Measurements from ENCODE around the gene EFR3B. TPM values are rescaled to one million over a fixed set of nuclear protein-coding genes. Genes with fewer than 3 reads are reported as not detected.
"Not testable (repeated sequence)": the region's sequence is repeated elsewhere in the genome, so short reads cannot be mapped to it uniquely, and the experiment has no call there.

The EFR3B gene
- polyA plus RNA-seq (2013, experiment 1 of 4): 20.1 TPM
- polyA plus RNA-seq (2013, experiment 2 of 4): 22.9 TPM
- polyA plus RNA-seq (2013, experiment 3 of 4): 15.2 TPM
- 16.9 TPM for polyA plus RNA-seq (2013, experiment 4 of 4)

GRCh38 chr2:25041928-25042320, at the start of gene EFR3B:
Gene EFR3B, plus strand, starts transcription at chr2:25042076. Its CDS starts 237 bp downstream, at chr2:25042313.
- Histone ChIP-seq H3K4me1 (ENCODE audit: control insufficient read depth, insufficient read depth, low read length) (peaks cover 8% of the 10 kb centered on the region), H3K36me3 (ENCODE audit: control insufficient read depth, insufficient read depth, low read length) (no peaks in the 10 kb centered on the region), H3K4me3 (ENCODE audit: insufficient read depth, low read depth, low read length) (peak within 1 kb of the TSS; percentile 91), H3K27ac (ENCODE audit: insufficient read depth, low read depth, low read length, poor library complexity, severe bottlenecking) (peak within 1 kb of the TSS; percentile 91), H3K9me3 (ENCODE audit: control insufficient read depth, low read length) (no peaks in the 10 kb centered on the region), H3K27me3 (ENCODE audit: control insufficient read depth, insufficient read depth, low read length, poor library complexity, severe bottlenecking) (peaks cover 30% of the 10 kb centered on the region)
- 0% methylated on average over 54 of the region's 54 CpGs for WGBS, 2 experiments

- H3K27me3 ChIP-seq (ENCODE audit: control insufficient read depth, insufficient read depth, low read length, poor library complexity, severe bottlenecking): no peaks in the 10 kb centered on the region
- no peaks in the 10 kb centered on the region for H3K36me3 ChIP-seq (ENCODE audit: control insufficient read depth, insufficient read depth, low read length)
- no peaks in the 10 kb centered on the region for H3K4me1 ChIP-seq (ENCODE audit: control insufficient read depth, insufficient read depth, low read length)
- H3K27ac ChIP-seq (ENCODE audit: insufficient read depth, low read depth, low read length, poor library complexity, severe bottlenecking): no peak overlapping the region
- WGBS, 2 experiments: 82 to 85% methylated on average over 6 of the region's 6 CpGs
- no peaks in the 10 kb centered on the region for H3K9me3 ChIP-seq (ENCODE audit: control insufficient read depth, low read length)
- H3K4me3 ChIP-seq (ENCODE audit: insufficient read depth, low read depth, low read length): no peak overlapping the region
Measured at GRCh38 chr2:24993406-24994145, 48.3 kb upstream of the EFR3B start.

GRCh38 chr2:24994146-24994724, 47.6 kb upstream of the EFR3B start:
- Histone ChIP-seq H3K36me3 (ENCODE audit: control insufficient read depth, insufficient read depth, low read length) (no peaks in the 10 kb centered on the region), H3K27ac (ENCODE audit: insufficient read depth, low read depth, low read length, poor library complexity, severe bottlenecking) (no peak overlapping the region), H3K9me3 (ENCODE audit: control insufficient read depth, low read length) (no peaks in the 10 kb centered on the region), H3K4me3 (ENCODE audit: insufficient read depth, low read depth, low read length) (no peak overlapping the region), H3K27me3 (ENCODE audit: control insufficient read depth, insufficient read depth, low read length, poor library complexity, severe bottlenecking) (no peaks in the 10 kb centered on the region), H3K4me1 (ENCODE audit: control insufficient read depth, insufficient read depth, low read length) (no peaks in the 10 kb centered on the region)
- WGBS, 2 experiments: 84 to 100% methylated on average over 1 of the region's 1 CpG

GRCh38 chr2:24999097-24999496, 42.8 kb upstream of the EFR3B start:
- 74 to 84% methylated on average over 6 to 8 of the region's 8 CpGs for WGBS, 2 experiments
- H3K36me3 ChIP-seq (ENCODE audit: control insufficient read depth, insufficient read depth, low read length); H3K27me3 ChIP-seq (ENCODE audit: control insufficient read depth, insufficient read depth, low read length, poor library complexity, severe bottlenecking); H3K4me3 ChIP-seq (ENCODE audit: insufficient read depth, low read depth, low read length); H3K4me1 ChIP-seq (ENCODE audit: control insufficient read depth, insufficient read depth, low read length); H3K9me3 ChIP-seq (ENCODE audit: control insufficient read depth, low read length); H3K27ac ChIP-seq (ENCODE audit: insufficient read depth, low read depth, low read length, poor library complexity, severe bottlenecking): not testable (repeated sequence)

- Histone ChIP-seq H3K27ac (ENCODE audit: insufficient read depth, low read depth, low read length, poor library complexity, severe bottlenecking) (no peak overlapping the region), H3K4me3 (ENCODE audit: insufficient read depth, low read depth, low read length) (no peak overlapping the region), H3K4me1 (ENCODE audit: control insufficient read depth, insufficient read depth, low read length) (no peaks in the 10 kb centered on the region), H3K36me3 (ENCODE audit: control insufficient read depth, insufficient read depth, low read length) (no peaks in the 10 kb centered on the region), H3K9me3 (ENCODE audit: control insufficient read depth, low read length) (no peaks in the 10 kb centered on the region), H3K27me3 (ENCODE audit: control insufficient read depth, insufficient read depth, low read length, poor library complexity, severe bottlenecking) (no peaks in the 10 kb centered on the region)
- 91 to 95% methylated on average over 4 of the region's 4 CpGs for WGBS, 2 experiments
Measured at GRCh38 chr2:25000036-25000435, 41.8 kb upstream of the EFR3B start.

- H3K36me3 ChIP-seq (ENCODE audit: control insufficient read depth, insufficient read depth, low read length): no peaks in the 10 kb centered on the region
- H3K9me3 ChIP-seq (ENCODE audit: control insufficient read depth, low read length): no peaks in the 10 kb centered on the region
- 67 to 68% methylated on average over 6 of the region's 6 CpGs for WGBS, 2 experiments
- no peak overlapping the region for H3K27ac ChIP-seq (ENCODE audit: insufficient read depth, low read depth, low read length, poor library complexity, severe bottlenecking)
- H3K4me1 ChIP-seq (ENCODE audit: control insufficient read depth, insufficient read depth, low read length): no peaks in the 10 kb centered on the region
- no peaks in the 10 kb centered on the region for H3K27me3 ChIP-seq (ENCODE audit: control insufficient read depth, insufficient read depth, low read length, poor library complexity, severe bottlenecking)
- no peak overlapping the region for H3K4me3 ChIP-seq (ENCODE audit: insufficient read depth, low read depth, low read length)
Measured at GRCh38 chr2:25000503-25001324, 41.2 kb upstream of the EFR3B start.

GRCh38 chr2:25001325-25001637, 40.6 kb upstream of the EFR3B start:
- no peaks in the 10 kb centered on the region for H3K4me1 ChIP-seq (ENCODE audit: control insufficient read depth, insufficient read depth, low read length)
- H3K27me3 ChIP-seq (ENCODE audit: control insufficient read depth, insufficient read depth, low read length, poor library complexity, severe bottlenecking): no peaks in the 10 kb centered on the region
- H3K4me3 ChIP-seq (ENCODE audit: insufficient read depth, low read depth, low read length): no peak overlapping the region
- H3K9me3 ChIP-seq (ENCODE audit: control insufficient read depth, low read length): no peaks in the 10 kb centered on the region
- WGBS, 2 experiments: 94% methylated on average over 7 of the region's 7 CpGs
- H3K36me3 ChIP-seq (ENCODE audit: control insufficient read depth, insufficient read depth, low read length): no peaks in the 10 kb centered on the region
- no peak overlapping the region for H3K27ac ChIP-seq (ENCODE audit: insufficient read depth, low read depth, low read length, poor library complexity, severe bottlenecking)

GRCh38 chr2:25002066-25002465, 39.8 kb upstream of the EFR3B start:
- Histone ChIP-seq H3K36me3 (ENCODE audit: control insufficient read depth, insufficient read depth, low read length) (no peaks in the 10 kb centered on the region), H3K4me3 (ENCODE audit: insufficient read depth, low read depth, low read length) (no peak overlapping the region), H3K4me1 (ENCODE audit: control insufficient read depth, insufficient read depth, low read length) (no peaks in the 10 kb centered on the region), H3K27me3 (ENCODE audit: control insufficient read depth, insufficient read depth, low read length, poor library complexity, severe bottlenecking) (no peaks in the 10 kb centered on the region), H3K27ac (ENCODE audit: insufficient read depth, low read depth, low read length, poor library complexity, severe bottlenecking) (no peak overlapping the region), H3K9me3 (ENCODE audit: control insufficient read depth, low read length) (no peaks in the 10 kb centered on the region)
- 65 to 67% methylated on average over 1 of the region's 1 CpG for WGBS, 2 experiments

GRCh38 chr2:25009954-25010353, 31.9 kb upstream of the EFR3B start:
- H3K27me3 ChIP-seq (ENCODE audit: control insufficient read depth, insufficient read depth, low read length, poor library complexity, severe bottlenecking): no peaks in the 10 kb centered on the region
- H3K4me1 ChIP-seq (ENCODE audit: control insufficient read depth, insufficient read depth, low read length): no peaks in the 10 kb centered on the region
- H3K4me3 ChIP-seq (ENCODE audit: insufficient read depth, low read depth, low read length): no peak overlapping the region
- H3K9me3 ChIP-seq (ENCODE audit: control insufficient read depth, low read length): no peaks in the 10 kb centered on the region
- H3K36me3 ChIP-seq (ENCODE audit: control insufficient read depth, insufficient read depth, low read length): no peaks in the 10 kb centered on the region
- H3K27ac ChIP-seq (ENCODE audit: insufficient read depth, low read depth, low read length, poor library complexity, severe bottlenecking): no peak overlapping the region
- WGBS, 2 experiments: 94 to 95% methylated on average over 11 of the region's 11 CpGs

- WGBS, 2 experiments: 92 to 94% methylated on average over 2 of the region's 2 CpGs
- not testable (repeated sequence) for H3K27me3 ChIP-seq (ENCODE audit: control insufficient read depth, insufficient read depth, low read length, poor library complexity, severe bottlenecking); H3K36me3 ChIP-seq (ENCODE audit: control insufficient read depth, insufficient read depth, low read length); H3K9me3 ChIP-seq (ENCODE audit: control insufficient read depth, low read length); H3K27ac ChIP-seq (ENCODE audit: insufficient read depth, low read depth, low read length, poor library complexity, severe bottlenecking); H3K4me1 ChIP-seq (ENCODE audit: control insufficient read depth, insufficient read depth, low read length); H3K4me3 ChIP-seq (ENCODE audit: insufficient read depth, low read depth, low read length)
Measured at GRCh38 chr2:25011342-25011741, 30.5 kb upstream of the EFR3B start.
